ENCODE results near the gene SCGB3A1.

GRCh38 chr5:180618487-180618828, 27.2 kb upstream of the SCGB3A1 start:
- TF ChIP-seq POLR2A (IDR thresholded peaks at IDR 0.05): no peak
- TF ChIP-seq, protein P1, sequence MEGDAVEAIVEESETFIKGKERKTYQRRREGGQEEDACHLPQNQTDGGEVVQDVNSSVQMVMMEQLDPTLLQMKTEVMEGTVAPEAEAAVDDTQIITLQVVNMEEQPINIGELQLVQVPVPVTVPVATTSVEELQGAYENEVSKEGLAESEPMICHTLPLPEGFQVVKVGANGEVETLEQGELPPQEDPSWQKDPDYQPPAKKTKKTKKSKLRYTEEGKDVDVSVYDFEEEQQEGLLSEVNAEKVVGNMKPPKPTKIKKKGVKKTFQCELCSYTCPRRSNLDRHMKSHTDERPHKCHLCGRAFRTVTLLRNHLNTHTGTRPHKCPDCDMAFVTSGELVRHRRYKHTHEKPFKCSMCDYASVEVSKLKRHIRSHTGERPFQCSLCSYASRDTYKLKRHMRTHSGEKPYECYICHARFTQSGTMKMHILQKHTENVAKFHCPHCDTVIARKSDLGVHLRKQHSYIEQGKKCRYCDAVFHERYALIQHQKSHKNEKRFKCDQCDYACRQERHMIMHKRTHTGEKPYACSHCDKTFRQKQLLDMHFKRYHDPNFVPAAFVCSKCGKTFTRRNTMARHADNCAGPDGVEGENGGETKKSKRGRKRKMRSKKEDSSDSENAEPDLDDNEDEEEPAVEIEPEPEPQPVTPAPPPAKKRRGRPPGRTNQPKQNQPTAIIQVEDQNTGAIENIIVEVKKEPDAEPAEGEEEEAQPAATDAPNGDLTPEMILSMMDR (IDR thresholded peaks at IDR 0.05): no peak

Measured in prostate gland (tissue), 2 donors.